Central memory CD8-positive, alpha-beta T cell (primary cell): ENCODE measurements around the gene TBC1D22A.

Experiments used
- ATAC-seq: fragments of 150-1000 bp; cut with Tn5 transposase; replicated peaks from 2 replicates; pipeline ENCODE4 v1.10.0; 2022; ENCODE audit warnings: mild to moderate bottlenecking, moderate FRiP score, moderate number of reproducible peaks; ENCODE audit not compliant: poor library complexity, severe bottlenecking; ENCODE audit errors: extremely low read depth
- DNase-seq, 2 donors: peaks; one replicate each; pipeline ENCODE4 v3.0.0; 2021; ENCODE audit warnings: low spot score in 2 of 2
- H3K27ac Mint-ChIP-seq: one replicate; pipeline ENCODE4 v1.8.0; 2022; ENCODE audit warnings: low read depth, mild to moderate bottlenecking, moderate library complexity, mixed read lengths
- H3K27me3 Mint-ChIP-seq: one replicate; pipeline ENCODE4 v1.8.0; 2022; ENCODE audit warnings: mixed read lengths
- H3K36me3 Mint-ChIP-seq: one replicate; pipeline ENCODE4 v1.8.0; 2022; ENCODE audit warnings: mild to moderate bottlenecking, moderate library complexity, mixed read lengths; ENCODE audit not compliant: insufficient read depth
- H3K4me1 Mint-ChIP-seq: one replicate; pipeline ENCODE4 v1.8.0; 2022; ENCODE audit warnings: mixed read lengths
- H3K4me3 Mint-ChIP-seq: one replicate; pipeline ENCODE4 v1.8.0; 2022; ENCODE audit warnings: mild to moderate bottlenecking, moderate library complexity, mixed read lengths
- H3K9me3 Mint-ChIP-seq: one replicate; pipeline ENCODE4 v1.8.0; 2022; ENCODE audit warnings: mixed read lengths

TBC1D22A gene

GRCh38 chr22:47198801-47199251, 436.4 kb downstream of the TBC1D22A start:
- no peaks in the 10 kb centered on the region for H3K4me1 Mint-ChIP-seq
- no peak for DNase-seq
- no peaks in the 10 kb centered on the region for H3K9me3 Mint-ChIP-seq
- no peak for ATAC-seq
- no peaks in the 10 kb centered on the region for H3K36me3 Mint-ChIP-seq
- peaks cover 4% of the 10 kb centered on the region for H3K27me3 Mint-ChIP-seq
- H3K27ac Mint-ChIP-seq = no peak overlapping the region
- no peak overlapping the region for H3K4me3 Mint-ChIP-seq

DNA sequence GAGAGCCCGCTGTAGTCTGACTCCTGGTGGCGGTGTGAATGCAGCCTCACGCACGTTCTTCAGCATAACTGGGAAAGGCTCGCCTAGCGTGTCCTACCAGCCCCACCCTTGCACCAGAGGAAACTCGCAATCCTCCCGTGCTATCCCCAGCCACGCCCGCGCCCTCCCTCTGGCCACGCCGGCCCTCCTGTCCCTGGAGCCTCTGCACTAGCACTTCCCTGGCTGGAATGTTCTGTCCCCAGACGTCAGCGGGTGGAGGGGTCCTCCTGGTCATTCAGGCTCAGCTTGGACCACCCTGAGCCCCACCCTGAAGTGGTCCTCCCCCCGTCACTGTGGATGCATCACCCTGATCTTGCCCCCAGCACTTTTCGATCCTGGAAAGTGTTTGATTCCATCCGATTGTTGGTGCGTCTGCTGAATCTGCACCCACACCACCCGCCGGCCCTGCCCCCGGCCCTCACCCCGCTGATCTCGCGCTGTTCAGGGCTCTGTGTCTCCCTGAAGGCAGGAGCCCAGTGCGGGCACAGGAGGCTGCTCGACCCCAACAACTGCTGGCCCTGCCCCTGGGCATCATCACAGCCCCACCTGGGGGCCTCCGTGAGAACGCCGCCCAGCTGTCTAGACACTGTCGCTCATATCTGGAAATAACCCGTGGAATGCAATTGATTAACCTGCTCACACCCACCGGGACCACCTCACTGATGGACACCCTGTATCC, 437.0 kb downstream of the TBC1D22A start:
- Mint-ChIP-seq H3K4me1 (no peaks in the 10 kb centered on the region), H3K27me3 (peaks cover 10% of the 10 kb centered on the region), H3K27ac (no peak overlapping the region), H3K4me3 (no peak overlapping the region), H3K36me3 (peaks cover 1% of the 10 kb centered on the region), H3K9me3 (no peaks in the 10 kb centered on the region)
- peak in 1 of 2 donors; percentile 8 for DNase-seq
- ATAC-seq = no peak

- Mint-ChIP-seq H3K27ac (no peak overlapping the region), H3K4me3 (no peak overlapping the region), H3K36me3 (peaks cover 1% of the 10 kb centered on the region), H3K27me3 (peaks cover 15% of the 10 kb centered on the region), H3K4me1 (no peaks in the 10 kb centered on the region), H3K9me3 (no peaks in the 10 kb centered on the region)
- ATAC-seq = no peak
- no peak for DNase-seq
Measured at GRCh38 chr22:47199979-47200272, 437.5 kb downstream of the TBC1D22A start.

DNA sequence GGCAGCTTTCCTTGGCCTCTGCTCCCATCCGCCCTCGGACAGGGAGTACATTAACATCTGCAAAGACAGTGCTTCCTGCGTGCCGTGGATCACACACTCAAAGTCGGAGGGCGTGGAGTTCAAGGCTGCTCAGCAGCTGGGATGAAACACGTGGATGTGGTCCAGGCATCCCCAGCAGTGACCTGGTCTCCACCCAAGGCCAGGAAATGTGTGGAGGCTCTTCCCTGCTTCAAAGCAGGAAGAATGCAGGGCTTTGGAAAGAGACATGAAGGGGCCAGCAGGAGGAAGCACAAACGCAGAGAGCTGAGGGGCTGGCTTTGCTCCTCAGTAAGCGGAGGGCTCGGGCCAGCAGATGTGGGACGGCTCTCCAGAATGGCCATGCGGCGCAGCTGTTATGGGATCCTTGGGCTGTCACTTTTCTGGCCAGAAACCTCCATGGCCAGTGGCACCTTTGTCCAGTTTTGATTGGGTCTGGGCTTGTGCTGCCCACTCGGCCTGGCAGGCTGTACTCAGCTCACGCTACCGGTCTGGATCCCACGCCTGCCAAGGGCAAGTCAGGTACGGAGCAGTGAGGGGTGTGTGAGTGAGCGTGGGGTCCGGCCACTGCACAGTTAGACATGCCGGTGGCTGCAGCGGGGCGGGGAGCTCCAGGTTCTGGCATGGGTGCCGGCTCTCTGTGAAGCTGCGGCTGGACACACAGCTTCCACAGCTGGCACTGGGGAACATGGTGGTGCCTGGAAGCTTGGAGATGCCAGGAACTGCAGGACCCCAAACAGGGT, 438.0 kb downstream of the TBC1D22A start:
- Mint-ChIP-seq H3K27me3 (peaks cover 20% of the 10 kb centered on the region), H3K9me3 (no peaks in the 10 kb centered on the region)

DNA sequence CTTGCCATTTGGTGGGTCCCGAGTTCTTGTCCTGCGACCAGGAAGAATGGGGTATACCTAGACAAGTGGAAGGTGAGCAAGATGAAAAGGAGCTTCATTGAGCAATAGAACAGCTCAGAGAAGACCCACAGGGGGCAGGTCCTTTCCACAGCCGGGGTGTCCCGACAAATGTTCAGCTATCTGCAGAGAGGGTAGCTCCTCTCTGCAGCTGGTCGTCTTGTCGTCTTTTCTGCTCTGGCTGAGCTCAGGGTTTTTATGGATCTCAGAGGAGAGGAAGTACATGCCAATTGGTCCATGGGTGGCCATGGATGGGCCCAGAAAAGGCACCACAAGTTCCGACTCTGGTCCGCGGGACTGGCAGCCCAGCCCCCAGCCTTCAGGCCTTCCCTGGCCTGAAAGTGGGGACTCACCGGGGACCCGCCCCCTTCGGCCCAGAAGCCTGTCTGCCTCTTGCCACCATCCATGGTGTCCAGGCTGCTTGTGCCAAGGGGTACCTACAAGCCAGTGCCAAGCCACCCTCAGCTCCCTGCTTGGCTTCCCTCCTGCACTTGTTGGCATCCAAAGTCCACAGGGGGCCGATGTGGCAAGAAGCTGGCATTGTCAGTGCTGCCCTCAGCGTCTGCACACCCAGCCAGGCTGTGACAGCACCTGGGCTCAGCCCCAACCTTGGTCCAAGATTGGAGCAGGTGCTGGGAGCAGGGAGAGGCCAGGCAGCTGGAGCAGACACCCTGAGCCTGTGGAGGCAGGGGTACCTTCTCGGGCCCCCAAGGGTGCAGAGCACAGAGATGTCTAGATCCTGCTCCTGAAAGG, 438.9 kb downstream of the TBC1D22A start:
- Mint-ChIP-seq H3K9me3 (no peaks in the 10 kb centered on the region), H3K4me3 (no peak overlapping the region), H3K27me3 (peaks cover 22% of the 10 kb centered on the region), H3K36me3 (peaks cover 1% of the 10 kb centered on the region), H3K4me1 (no peaks in the 10 kb centered on the region), H3K27ac (no peak overlapping the region)
- peak in 1 of 2 donors; percentile 4 for DNase-seq
- no peak for ATAC-seq

More for the DNA sequence above, 438.0 kb downstream of the TBC1D22A start:
- H3K4me1 Mint-ChIP-seq = no peaks in the 10 kb centered on the region
- DNase-seq = peak in 1 of 2 donors; percentile 7
- no peak for ATAC-seq
- no peak overlapping the region for H3K27ac Mint-ChIP-seq
- H3K4me3 Mint-ChIP-seq = no peak overlapping the region
- peaks cover 1% of the 10 kb centered on the region for H3K36me3 Mint-ChIP-seq

DNA sequence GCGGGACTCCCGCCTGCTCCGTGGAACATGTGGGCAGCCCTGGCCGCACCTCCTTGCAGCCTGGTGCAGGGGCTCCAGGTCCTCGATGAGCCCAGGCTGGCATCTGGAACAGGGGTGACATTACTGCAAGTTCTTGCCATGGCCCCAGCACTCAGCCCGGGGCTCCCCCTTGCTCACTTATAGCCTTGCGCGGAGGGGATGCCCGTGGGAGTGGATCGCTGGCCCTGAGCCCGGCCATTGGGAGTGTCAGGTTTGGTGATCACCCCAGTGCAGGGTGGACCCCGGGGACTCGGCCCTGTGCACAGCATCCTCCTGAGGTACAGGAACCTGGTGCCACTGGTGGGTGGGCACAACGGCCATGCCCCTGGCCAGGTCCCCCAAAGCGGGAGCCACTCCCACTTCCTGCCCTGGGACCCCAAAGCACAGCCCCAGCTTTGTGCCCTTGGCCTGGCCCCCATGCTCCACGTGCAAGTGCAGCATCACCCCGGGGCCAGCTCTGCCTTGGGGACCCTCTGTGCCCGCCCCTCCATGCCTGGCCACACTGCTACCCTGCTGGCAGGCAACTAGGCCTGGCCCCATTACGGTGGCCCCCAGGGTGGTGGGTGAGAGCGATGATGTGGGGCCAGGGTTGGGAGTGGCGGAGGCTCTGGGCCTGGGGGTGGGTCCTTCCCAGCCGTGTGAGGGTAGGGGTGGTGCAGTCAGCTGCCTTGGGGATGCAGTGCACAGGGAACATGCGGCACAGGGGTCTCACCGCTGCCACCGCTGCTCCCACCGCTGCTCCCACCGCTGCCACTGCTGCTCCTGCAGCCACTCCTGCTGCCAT, 439.8 kb downstream of the TBC1D22A start:
- Mint-ChIP-seq H3K4me3 (no peak overlapping the region), H3K27me3 (peaks cover 22% of the 10 kb centered on the region), H3K9me3 (no peaks in the 10 kb centered on the region), H3K27ac (no peak overlapping the region), H3K36me3 (peaks cover 1% of the 10 kb centered on the region), H3K4me1 (no peaks in the 10 kb centered on the region)
- DNase-seq (peak in 1 of 2 donors; percentile 11), ATAC-seq (no peak)

DNA sequence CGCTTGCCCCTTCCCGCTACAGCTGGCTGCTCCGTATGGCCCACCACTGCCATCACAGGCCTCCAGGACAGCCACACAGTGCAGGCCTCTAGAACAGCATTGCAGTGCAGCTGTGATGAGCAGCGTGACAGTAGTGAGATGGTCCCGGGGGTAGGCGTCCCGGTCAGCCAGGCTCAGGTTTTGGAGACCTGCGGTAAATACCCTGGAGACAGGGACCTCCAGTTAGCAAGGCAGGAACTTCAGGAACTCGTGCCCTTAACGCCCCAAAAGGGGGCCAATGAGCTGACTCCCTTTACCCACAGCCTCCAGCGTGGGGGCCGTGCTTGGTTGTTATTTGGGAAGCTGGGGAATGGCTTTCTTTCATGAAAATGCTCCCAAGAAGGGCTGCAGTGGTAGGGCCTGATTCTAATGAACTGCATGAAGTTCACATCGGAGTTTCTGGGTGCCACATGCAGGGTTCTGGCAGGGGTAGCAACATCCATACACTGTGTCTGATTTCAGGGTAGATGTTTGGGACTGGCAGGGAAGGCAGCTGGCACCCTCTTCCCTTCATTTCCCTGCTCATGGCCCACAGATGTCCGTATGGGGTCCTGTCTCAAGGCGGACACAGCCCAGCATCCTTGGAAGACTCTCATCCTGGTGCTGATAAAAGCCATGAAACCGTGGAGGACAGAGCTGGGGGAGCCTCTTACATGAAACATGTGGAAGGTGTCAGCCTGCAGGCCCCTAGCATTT, 440.5 kb downstream of the TBC1D22A start:
- DNase-seq (peak in 1 of 2 donors; percentile 8), ATAC-seq (no peak)
- H3K4me1 Mint-ChIP-seq = no peaks in the 10 kb centered on the region
- H3K9me3 Mint-ChIP-seq = no peaks in the 10 kb centered on the region
- peaks cover 22% of the 10 kb centered on the region for H3K27me3 Mint-ChIP-seq
- H3K36me3 Mint-ChIP-seq = peaks cover 1% of the 10 kb centered on the region
- H3K27ac Mint-ChIP-seq = no peak overlapping the region
- H3K4me3 Mint-ChIP-seq = no peak overlapping the region

DNA sequence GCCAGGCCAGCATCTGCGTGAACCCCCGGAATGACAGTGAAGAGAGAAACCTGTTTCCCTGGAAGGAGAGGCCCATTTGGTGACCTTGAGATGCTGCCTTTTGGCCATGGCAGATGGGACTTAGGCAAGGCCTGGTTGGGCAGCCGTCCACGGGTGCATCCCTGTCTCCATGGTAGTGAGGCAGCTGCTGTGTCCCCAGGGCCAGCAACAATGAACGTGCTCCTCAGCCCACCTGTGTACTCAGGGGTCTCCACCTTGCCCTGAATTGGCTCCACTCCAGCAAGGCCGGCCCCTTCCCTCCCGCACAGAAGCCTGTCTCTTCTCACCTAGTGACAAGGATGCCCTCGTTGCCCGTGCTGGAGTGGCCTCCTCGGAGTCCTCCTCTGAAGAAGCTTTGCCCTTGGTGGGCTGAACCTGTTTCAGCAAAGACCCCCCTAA, 441.1 kb downstream of the TBC1D22A start:
- Mint-ChIP-seq H3K36me3 (peaks cover 1% of the 10 kb centered on the region), H3K27me3 (peaks cover 22% of the 10 kb centered on the region), H3K4me3 (no peak overlapping the region), H3K4me1 (no peaks in the 10 kb centered on the region), H3K9me3 (no peaks in the 10 kb centered on the region), H3K27ac (no peak overlapping the region)
- ATAC-seq = no peak
- peak in 1 of 2 donors; percentile 6 for DNase-seq

DNA sequence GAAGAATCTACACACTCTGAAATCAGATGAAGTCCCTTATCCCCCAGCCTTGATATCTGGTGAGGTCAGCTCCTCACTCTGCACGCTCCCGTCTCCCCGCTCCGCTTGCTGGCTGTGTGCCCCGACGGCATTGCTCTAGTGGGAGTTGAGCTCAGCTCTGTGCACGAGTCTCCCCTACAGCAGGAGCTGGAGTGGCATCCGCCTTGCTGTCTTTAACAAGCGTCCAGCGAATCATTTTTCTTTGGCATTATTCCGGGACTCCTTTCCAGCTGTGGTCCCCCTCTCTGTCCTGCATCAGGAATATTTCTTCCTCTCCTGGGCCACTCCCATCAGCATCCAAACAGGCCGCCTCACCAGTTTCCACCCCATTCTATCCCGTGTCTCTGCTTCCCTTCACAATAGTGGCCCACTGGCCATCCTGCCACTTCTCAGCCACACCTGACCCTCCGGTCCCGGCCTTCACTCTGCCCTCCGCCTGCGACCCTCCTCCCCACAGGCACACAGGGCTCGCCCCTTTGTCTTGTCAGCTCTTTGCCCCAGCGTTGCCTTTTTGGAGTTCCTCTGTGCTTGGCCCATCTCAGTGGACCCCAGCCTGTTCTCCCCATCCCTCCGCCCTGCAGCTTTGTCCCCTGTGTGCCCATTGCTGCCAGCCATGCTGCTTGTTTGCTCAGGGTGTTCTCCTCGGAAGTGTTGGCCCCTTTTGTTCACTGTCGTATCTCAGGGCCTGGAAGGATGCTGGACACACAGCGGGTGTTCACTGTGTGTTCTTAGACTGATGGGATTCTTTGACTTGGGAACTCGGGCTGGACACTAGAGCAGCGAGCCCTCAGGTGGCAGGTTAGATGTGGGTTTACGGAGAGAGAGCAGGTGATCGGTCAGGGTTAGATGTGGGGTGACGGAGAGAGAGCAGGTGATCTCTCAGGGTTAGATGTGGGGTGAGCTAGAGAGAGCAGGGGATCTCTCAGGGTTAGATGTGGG, 441.8 kb downstream of the TBC1D22A start:
- ATAC-seq = no peak
- H3K9me3 Mint-ChIP-seq = no peaks in the 10 kb centered on the region
- H3K27me3 Mint-ChIP-seq = peaks cover 22% of the 10 kb centered on the region

DNA sequence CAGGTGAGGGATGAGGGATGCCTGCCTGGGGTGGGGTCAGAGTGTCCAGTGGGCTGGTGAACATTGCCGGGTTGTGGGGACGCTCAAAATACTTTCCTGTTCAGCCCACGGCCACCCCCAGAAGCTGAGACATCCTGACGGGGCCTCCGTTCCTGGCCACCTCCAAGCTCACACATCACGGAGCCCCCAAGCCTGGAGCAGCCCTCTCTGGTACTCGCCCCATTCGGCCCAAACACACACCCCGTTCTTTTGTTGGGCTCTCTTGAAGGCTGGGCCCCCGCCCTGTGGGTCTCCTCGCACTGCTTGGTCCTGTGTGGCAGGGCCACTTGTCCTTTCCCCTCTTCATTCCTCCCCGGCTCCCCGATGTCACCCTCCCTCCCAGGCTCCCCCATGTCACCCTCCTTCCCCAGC, 442.6 kb downstream of the TBC1D22A start:
- DNase-seq (no peak), ATAC-seq (no peak)
- Mint-ChIP-seq H3K4me1 (no peaks in the 10 kb centered on the region), H3K36me3 (peaks cover 1% of the 10 kb centered on the region), H3K27me3 (peaks cover 22% of the 10 kb centered on the region), H3K27ac (no peak overlapping the region), H3K9me3 (no peaks in the 10 kb centered on the region), H3K4me3 (no peak overlapping the region)

More for the DNA sequence above, 441.8 kb downstream of the TBC1D22A start:
- Mint-ChIP-seq H3K36me3 (peaks cover 1% of the 10 kb centered on the region), H3K4me1 (no peaks in the 10 kb centered on the region), H3K4me3 (no peak overlapping the region), H3K27ac (no peak overlapping the region)
- DNase-seq = peak in 1 of 2 donors; percentile 6

GRCh38 chr22:47205554-47205953, 443.1 kb downstream of the TBC1D22A start:
- H3K4me1 Mint-ChIP-seq = no peaks in the 10 kb centered on the region
- H3K9me3 Mint-ChIP-seq = no peaks in the 10 kb centered on the region
- peaks cover 1% of the 10 kb centered on the region for H3K36me3 Mint-ChIP-seq
- ATAC-seq (no peak), DNase-seq (peak in 1 of 2 donors; percentile 4)
- H3K4me3 Mint-ChIP-seq = no peak overlapping the region
- H3K27ac Mint-ChIP-seq = no peak overlapping the region
- H3K27me3 Mint-ChIP-seq = peaks cover 22% of the 10 kb centered on the region
